Ishikawa (cell line): ENCODE measurements around the gene FAM163B.

Experiments used
- EP300 ChIP-seq: IDR thresholded peaks from 2 replicates; pipeline ENCODE4 v1.6.1; 2012; ENCODE audit warnings: borderline replicate concordance
- FOXM1 ChIP-seq: IDR thresholded peaks from 2 replicates; pipeline ENCODE4 v1.6.1; 2012; ENCODE audit warnings: low read depth, borderline replicate concordance
- NFIC ChIP-seq: IDR thresholded peaks from 2 replicates; pipeline ENCODE4 v1.6.1; 2012
- RAD21 ChIP-seq: IDR thresholded peaks from 2 replicates; pipeline ENCODE4 v1.6.1; 2012; ENCODE audit warnings: low read depth
- TAF1 ChIP-seq: IDR thresholded peaks from 2 replicates; pipeline ENCODE4 v1.6.1; 2012; ENCODE audit warnings: low read depth, mild to moderate bottlenecking
- TCF12 ChIP-seq: IDR thresholded peaks from 2 replicates; pipeline ENCODE4 v1.6.1; 2012; ENCODE audit warnings: low read depth
- TEAD4 ChIP-seq: IDR thresholded peaks from 2 replicates; pipeline ENCODE4 v1.6.1; 2012
- YY1 ChIP-seq: IDR thresholded peaks from 2 replicates; pipeline ENCODE4 v1.6.1; 2012; ENCODE audit warnings: low read depth
- ZBTB7A ChIP-seq: IDR thresholded peaks from 2 replicates; pipeline ENCODE4 v1.6.1; 2012; ENCODE audit warnings: low read depth
- TF ChIP-seq, protein P1 (sequence below): IDR thresholded peaks from 2 replicates; pipeline ENCODE4 v1.6.1; 2012
- TF ChIP-seq, protein P2 (sequence below): IDR thresholded peaks from 2 replicates; pipeline ENCODE4 v1.6.1; 2012; ENCODE audit warnings: low read depth, mild to moderate bottlenecking
- TF ChIP-seq, protein P3 (sequence below): IDR thresholded peaks from 2 replicates; pipeline ENCODE4 v1.6.1; 2012

DNA sequence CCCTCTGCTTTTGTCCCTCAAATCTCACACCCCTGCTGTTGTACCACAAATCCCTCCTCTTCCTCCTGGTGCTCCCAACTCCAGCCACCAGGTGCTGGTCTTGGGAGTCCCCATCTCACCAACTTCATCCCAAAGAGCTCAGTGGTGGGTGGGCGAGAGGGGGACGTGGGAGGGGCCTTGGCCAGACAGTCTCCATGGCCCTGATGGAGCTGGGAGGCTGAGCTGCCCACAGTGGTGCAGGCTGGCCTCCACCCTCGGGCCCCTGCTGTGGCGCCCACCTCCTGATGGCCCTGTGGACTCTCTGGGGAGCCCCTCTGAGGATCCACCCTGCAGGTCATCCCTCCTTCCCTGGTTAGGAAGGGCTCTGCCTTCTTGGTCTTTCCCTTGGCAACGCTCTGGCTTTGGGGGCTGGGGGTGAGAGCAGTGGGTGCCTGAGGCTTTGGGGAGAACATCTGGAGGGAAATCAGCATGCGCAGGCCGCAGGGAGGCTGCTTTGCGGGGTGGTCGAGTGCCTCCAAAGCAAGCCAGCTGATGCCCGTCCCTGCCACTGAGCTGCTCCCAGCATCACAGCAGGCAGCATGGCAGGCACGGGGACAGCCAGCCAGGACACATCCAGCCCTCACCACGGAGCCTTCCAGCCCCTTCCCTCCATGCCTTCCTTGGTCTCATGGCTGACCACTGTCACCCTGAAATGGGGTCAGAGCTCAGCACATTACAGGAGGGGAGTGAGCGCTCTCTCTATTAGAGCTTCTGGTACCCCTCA, 7.6 kb upstream of the FAM163B start:
- no peak for TF ChIP-seq TEAD4
- TF ChIP-seq, protein P1, sequence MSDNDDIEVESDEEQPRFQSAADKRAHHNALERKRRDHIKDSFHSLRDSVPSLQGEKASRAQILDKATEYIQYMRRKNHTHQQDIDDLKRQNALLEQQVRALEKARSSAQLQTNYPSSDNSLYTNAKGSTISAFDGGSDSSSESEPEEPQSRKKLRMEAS, result no peak
- TF ChIP-seq RAD21, result no peak
- TF ChIP-seq, protein P2, sequence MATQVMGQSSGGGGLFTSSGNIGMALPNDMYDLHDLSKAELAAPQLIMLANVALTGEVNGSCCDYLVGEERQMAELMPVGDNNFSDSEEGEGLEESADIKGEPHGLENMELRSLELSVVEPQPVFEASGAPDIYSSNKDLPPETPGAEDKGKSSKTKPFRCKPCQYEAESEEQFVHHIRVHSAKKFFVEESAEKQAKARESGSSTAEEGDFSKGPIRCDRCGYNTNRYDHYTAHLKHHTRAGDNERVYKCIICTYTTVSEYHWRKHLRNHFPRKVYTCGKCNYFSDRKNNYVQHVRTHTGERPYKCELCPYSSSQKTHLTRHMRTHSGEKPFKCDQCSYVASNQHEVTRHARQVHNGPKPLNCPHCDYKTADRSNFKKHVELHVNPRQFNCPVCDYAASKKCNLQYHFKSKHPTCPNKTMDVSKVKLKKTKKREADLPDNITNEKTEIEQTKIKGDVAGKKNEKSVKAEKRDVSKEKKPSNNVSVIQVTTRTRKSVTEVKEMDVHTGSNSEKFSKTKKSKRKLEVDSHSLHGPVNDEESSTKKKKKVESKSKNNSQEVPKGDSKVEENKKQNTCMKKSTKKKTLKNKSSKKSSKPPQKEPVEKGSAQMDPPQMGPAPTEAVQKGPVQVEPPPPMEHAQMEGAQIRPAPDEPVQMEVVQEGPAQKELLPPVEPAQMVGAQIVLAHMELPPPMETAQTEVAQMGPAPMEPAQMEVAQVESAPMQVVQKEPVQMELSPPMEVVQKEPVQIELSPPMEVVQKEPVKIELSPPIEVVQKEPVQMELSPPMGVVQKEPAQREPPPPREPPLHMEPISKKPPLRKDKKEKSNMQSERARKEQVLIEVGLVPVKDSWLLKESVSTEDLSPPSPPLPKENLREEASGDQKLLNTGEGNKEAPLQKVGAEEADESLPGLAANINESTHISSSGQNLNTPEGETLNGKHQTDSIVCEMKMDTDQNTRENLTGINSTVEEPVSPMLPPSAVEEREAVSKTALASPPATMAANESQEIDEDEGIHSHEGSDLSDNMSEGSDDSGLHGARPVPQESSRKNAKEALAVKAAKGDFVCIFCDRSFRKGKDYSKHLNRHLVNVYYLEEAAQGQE, result no peak
- TF ChIP-seq TAF1, result no peak
- TF ChIP-seq EP300, result no peak
- no peak for TF ChIP-seq NFIC
- no peak for TF ChIP-seq ZBTB7A
- TF ChIP-seq YY1, result no peak
- no peak for TF ChIP-seq TCF12
- TF ChIP-seq, protein P3, sequence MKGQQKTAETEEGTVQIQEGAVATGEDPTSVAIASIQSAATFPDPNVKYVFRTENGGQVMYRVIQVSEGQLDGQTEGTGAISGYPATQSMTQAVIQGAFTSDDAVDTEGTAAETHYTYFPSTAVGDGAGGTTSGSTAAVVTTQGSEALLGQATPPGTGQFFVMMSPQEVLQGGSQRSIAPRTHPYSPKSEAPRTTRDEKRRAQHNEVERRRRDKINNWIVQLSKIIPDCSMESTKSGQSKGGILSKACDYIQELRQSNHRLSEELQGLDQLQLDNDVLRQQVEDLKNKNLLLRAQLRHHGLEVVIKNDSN, result no peak
- no peak for TF ChIP-seq FOXM1
